Right lobe of liver (tissue), 4 donors: ENCODE results near the gene KRT84.

ENCODE experiments used
- POLR2A ChIP-seq: fragments of 450-650 bp; IDR thresholded peaks from one replicate; pipeline ENCODE4 v1.6.1; 2017; ENCODE audit warnings: antibody characterized with exemption, mild to moderate bottlenecking
- TF ChIP-seq, protein P1 (sequence below), 4 donors: fragments of 200-600 bp in 3 of 4; fragments of 450-650 bp in 1 of 4; IDR thresholded peaks; one replicate each; pipeline versions ENCODE4 v1.5.1 to v1.8.0; 2016 to 2022; ENCODE audit warnings: antibody characterized with exemption in 4 of 4, mild to moderate bottlenecking in 2 of 4
- donor health status: DM: no; HTN: no; CAD: no.
- donor health status: DM: no; HTN: no; CAD: no.
- donor health status: DM: no; HTN: yes; CAD: no.

DNA sequence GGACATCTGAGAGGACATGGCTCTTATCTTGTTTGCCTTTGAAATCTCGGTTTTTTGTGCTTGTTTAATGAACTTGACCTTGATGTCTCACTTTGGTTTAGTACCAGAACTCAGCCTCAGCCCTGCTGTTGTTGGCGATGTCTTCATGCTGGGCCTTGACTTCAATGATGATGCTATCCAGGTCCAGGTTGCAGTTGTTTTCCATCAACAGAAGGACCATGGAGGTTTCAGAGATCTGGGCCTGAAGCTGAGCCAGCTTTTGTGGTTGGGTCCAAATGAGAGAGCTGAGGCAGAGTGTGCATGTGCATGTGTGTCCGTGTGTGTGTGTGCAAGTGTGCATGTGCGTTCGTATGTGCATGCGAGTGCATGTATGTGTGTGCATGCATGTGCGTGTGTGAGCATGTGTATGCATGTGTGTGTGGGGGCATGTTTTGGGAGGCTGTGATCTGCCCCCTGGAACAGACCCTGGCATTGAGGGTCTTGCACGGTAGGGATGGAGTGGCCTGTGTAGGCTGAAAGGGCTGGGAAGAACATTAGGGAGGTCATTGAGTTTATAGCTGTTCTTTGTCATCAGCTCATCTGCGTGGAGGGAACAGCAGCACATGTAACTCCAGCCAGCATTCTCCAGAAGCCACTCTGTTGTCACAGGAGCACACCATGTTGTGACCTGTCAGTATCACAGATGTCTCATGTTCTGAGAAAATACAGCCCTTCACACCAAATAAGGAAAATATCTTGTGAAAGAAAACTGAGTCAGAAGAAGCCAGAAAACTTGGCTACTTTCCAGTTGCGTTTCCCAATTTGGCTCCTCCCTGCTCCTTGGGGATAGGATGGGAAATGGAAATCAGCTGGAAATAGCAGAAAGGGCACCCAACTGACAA, 30.7 kb upstream of the KRT84 start:
- TF ChIP-seq, protein P1, sequence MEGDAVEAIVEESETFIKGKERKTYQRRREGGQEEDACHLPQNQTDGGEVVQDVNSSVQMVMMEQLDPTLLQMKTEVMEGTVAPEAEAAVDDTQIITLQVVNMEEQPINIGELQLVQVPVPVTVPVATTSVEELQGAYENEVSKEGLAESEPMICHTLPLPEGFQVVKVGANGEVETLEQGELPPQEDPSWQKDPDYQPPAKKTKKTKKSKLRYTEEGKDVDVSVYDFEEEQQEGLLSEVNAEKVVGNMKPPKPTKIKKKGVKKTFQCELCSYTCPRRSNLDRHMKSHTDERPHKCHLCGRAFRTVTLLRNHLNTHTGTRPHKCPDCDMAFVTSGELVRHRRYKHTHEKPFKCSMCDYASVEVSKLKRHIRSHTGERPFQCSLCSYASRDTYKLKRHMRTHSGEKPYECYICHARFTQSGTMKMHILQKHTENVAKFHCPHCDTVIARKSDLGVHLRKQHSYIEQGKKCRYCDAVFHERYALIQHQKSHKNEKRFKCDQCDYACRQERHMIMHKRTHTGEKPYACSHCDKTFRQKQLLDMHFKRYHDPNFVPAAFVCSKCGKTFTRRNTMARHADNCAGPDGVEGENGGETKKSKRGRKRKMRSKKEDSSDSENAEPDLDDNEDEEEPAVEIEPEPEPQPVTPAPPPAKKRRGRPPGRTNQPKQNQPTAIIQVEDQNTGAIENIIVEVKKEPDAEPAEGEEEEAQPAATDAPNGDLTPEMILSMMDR (IDR thresholded peaks at IDR 0.05) = no peak
- TF ChIP-seq POLR2A = no peak
